Endodermal cell (in vitro differentiated cells): Measurements from ENCODE around the gene PRPF39. TPM values are rescaled to one million over a fixed set of nuclear protein-coding genes. Genes with fewer than 3 reads are reported as not detected.

Source experiments
- DNase-seq: peaks from one replicate; pipeline ENCODE4 v3.0.0-alpha.2; 2017
- H3K27ac ChIP-seq: 2 replicates; pipeline ENCODE4 v1.5.1; 2013; ENCODE audit warnings: mild to moderate bottlenecking, low read depth, low read length, moderate library complexity
- H3K27me3 ChIP-seq: 2 replicates; pipeline ENCODE4 v1.6.1; 2013; ENCODE audit warnings: mild to moderate bottlenecking, low read length, moderate library complexity; ENCODE audit not compliant: insufficient read depth, control insufficient read depth, poor library complexity, severe bottlenecking
- H3K36me3 ChIP-seq: 2 replicates; pipeline ENCODE4 v1.7.0; 2013; ENCODE audit warnings: mild to moderate bottlenecking, low read length, moderate library complexity; ENCODE audit not compliant: control insufficient read depth, insufficient read depth
- H3K4me1 ChIP-seq: one replicate; pipeline ENCODE4 v1.7.0; 2013; ENCODE audit warnings: low read length; ENCODE audit not compliant: control insufficient read depth, insufficient read depth
- H3K4me3 ChIP-seq: 2 replicates; pipeline ENCODE4 v1.5.1; 2013; ENCODE audit warnings: mild to moderate bottlenecking, low read length, moderate library complexity
- H3K9ac ChIP-seq: 2 replicates; pipeline ENCODE4 v1.6.1; 2013; ENCODE audit warnings: mild to moderate bottlenecking, low read length, moderate library complexity; ENCODE audit not compliant: poor library complexity, severe bottlenecking; ENCODE audit errors: extremely low read depth
- H3K9me3 ChIP-seq: 2 replicates; pipeline ENCODE4 v1.6.1; 2013; ENCODE audit warnings: mild to moderate bottlenecking, low read length, moderate library complexity; ENCODE audit not compliant: control insufficient read depth
- H3K27ac Mint-ChIP-seq: 2 replicates; pipeline ENCODE4 v1.8.0; 2020; ENCODE audit warnings: mixed read lengths
- H3K27me3 Mint-ChIP-seq: 2 replicates; pipeline ENCODE4 v1.8.0; 2021; ENCODE audit warnings: mild to moderate bottlenecking, mixed read lengths; ENCODE audit not compliant: insufficient read depth
- H3K36me3 Mint-ChIP-seq: 2 replicates; pipeline ENCODE4 v1.8.0; 2020; ENCODE audit warnings: low read depth, mixed read lengths
- H3K4me1 Mint-ChIP-seq: 2 replicates; pipeline ENCODE4 v1.8.0; 2020; ENCODE audit warnings: mixed read lengths
- H3K4me3 Mint-ChIP-seq: 2 replicates; pipeline ENCODE4 v1.8.0; 2020; ENCODE audit warnings: mild to moderate bottlenecking, moderate library complexity, mixed read lengths
- H3K9me3 Mint-ChIP-seq: 2 replicates; pipeline ENCODE4 v1.8.0; 2020; ENCODE audit warnings: mild to moderate bottlenecking, mixed read lengths
- WGBS, 2 experiments: methylation state at CpG; one replicate each; pipeline versions ENCODE4 v1.1.5 to v1.1.7; 2013; ENCODE audit warnings: missing lambda C conversion rate in 2 of 2, mixed read lengths in 1 of 2; ENCODE audit not compliant: insufficient coverage in 1 of 2, insufficient read length in 1 of 2; 5-methylcytosine and 5-hydroxymethylcytosine counted together
- total RNA-seq, 2 donors: library from RNA; stranded (reverse); fragmentation: NEBNext Ultra II Directional in 1 of 2; extraction: Animal tissue kit (Norgen Biotek cat#: 25700) in 1 of 2; gene quantifications; 2 replicates in 1 of 2; 3 replicates in 1 of 2; pipeline ENCODE4 v1.2.1, GENCODE V29; 2021
- TF ChIP-seq, protein P1 (sequence below): fragments of 200-600 bp; sonication (generic); conservative IDR thresholded peaks from 2 replicates; pipeline ENCODE4 v1.5.0; 2021; ENCODE audit warnings: antibody characterized with exemption, mild to moderate bottlenecking

The PRPF39 gene
- total RNA-seq, 2 donors from 2014 or later: 50.7 to 50.8 TPM

- TF ChIP-seq, protein P1, sequence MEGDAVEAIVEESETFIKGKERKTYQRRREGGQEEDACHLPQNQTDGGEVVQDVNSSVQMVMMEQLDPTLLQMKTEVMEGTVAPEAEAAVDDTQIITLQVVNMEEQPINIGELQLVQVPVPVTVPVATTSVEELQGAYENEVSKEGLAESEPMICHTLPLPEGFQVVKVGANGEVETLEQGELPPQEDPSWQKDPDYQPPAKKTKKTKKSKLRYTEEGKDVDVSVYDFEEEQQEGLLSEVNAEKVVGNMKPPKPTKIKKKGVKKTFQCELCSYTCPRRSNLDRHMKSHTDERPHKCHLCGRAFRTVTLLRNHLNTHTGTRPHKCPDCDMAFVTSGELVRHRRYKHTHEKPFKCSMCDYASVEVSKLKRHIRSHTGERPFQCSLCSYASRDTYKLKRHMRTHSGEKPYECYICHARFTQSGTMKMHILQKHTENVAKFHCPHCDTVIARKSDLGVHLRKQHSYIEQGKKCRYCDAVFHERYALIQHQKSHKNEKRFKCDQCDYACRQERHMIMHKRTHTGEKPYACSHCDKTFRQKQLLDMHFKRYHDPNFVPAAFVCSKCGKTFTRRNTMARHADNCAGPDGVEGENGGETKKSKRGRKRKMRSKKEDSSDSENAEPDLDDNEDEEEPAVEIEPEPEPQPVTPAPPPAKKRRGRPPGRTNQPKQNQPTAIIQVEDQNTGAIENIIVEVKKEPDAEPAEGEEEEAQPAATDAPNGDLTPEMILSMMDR: no peak
- Mint-ChIP-seq H3K27ac (no peak overlapping the region), H3K27me3 (no peaks in the 10 kb centered on the region), H3K4me3 (no peak overlapping the region), H3K9me3 (no peaks in the 10 kb centered on the region), H3K36me3 (peaks cover 80% of the 10 kb centered on the region), H3K4me1 (no peaks in the 10 kb centered on the region)
- Histone ChIP-seq H3K4me1 (no peaks in the 10 kb centered on the region), H3K9ac (no peak overlapping the region), H3K27me3 (no peaks in the 10 kb centered on the region), H3K27ac (no peak overlapping the region), H3K4me3 (no peak overlapping the region), H3K36me3 (peaks cover 95% of the 10 kb centered on the region), H3K9me3 (no peaks in the 10 kb centered on the region)
- 92 to 96% methylated on average over 4 to 6 of the region's 6 CpGs for WGBS, 2 experiments
- no peak for DNase-seq
These were observed 34.7 kb downstream of the PRPF39 start for GRCh38 chr14:45118594-45118993.

GRCh38 chr14:45120096-45120495, 36.2 kb downstream of the PRPF39 start:
- Mint-ChIP-seq H3K27me3 (no peaks in the 10 kb centered on the region), H3K4me3 (no peak overlapping the region), H3K27ac (no peak overlapping the region), H3K4me1 (no peaks in the 10 kb centered on the region), H3K36me3 (peaks cover 84% of the 10 kb centered on the region), H3K9me3 (no peaks in the 10 kb centered on the region)
- no peak overlapping the region for H3K27ac ChIP-seq
- DNase-seq: no peak
- no peak overlapping the region for H3K4me3 ChIP-seq
- H3K27me3 ChIP-seq: no peaks in the 10 kb centered on the region
- TF ChIP-seq, protein P1: no peak
- H3K9me3 ChIP-seq: no peaks in the 10 kb centered on the region
- no peaks in the 10 kb centered on the region for H3K4me1 ChIP-seq
- peaks cover 93% of the 10 kb centered on the region for H3K36me3 ChIP-seq
- WGBS, 2 experiments: no CpG with 5 or more reads among the region's 1 CpG
- H3K9ac ChIP-seq: no peak overlapping the region

GRCh38 chr14:45123271-45123670, 39.4 kb downstream of the PRPF39 start:
- Histone ChIP-seq H3K9ac (no peak overlapping the region), H3K27me3 (no peaks in the 10 kb centered on the region), H3K4me1 (no peaks in the 10 kb centered on the region), H3K36me3 (peaks cover 77% of the 10 kb centered on the region), H3K4me3 (no peak overlapping the region), H3K27ac (no peak overlapping the region), H3K9me3 (no peaks in the 10 kb centered on the region)
- Mint-ChIP-seq H3K36me3 (peaks cover 72% of the 10 kb centered on the region), H3K27ac (peak overlapping the region; percentile 21), H3K9me3 (no peaks in the 10 kb centered on the region), H3K4me1 (no peaks in the 10 kb centered on the region), H3K27me3 (no peaks in the 10 kb centered on the region), H3K4me3 (no peak overlapping the region)
- WGBS, 2 experiments: 97 to 100% methylated on average over 3 of the region's 3 CpGs
- DNase-seq: no peak
- TF ChIP-seq, protein P1: no peak
